Lung (tissue), 12 donors: ENCODE measurements around the gene GSDME. TPM values are rescaled to one million over a fixed set of nuclear protein-coding genes. Genes with fewer than 3 reads are reported as not detected.

Source experiments
- ATAC-seq: fragments of 200-7000 bp; cut with Tn5 transposase; one replicate; pipeline ENCODE4 v1.9.1; 2020; ENCODE audit warnings: moderate number of reproducible peaks; ENCODE audit not compliant: insufficient read depth, low FRiP score
- DNase-seq, 3 donors: peaks; one replicate each; pipeline ENCODE4 v3.0.0-alpha.2; 2013 to 2017
- H3K27ac ChIP-seq, 2 donors: one replicate each; pipeline ENCODE4 v1.5.1; 2013; ENCODE audit warnings: mild to moderate bottlenecking in 2 of 2, moderate library complexity in 2 of 2, control low read depth in 1 of 2, inconsistent platforms in 1 of 2, low read depth in 1 of 2, low read length in 1 of 2
- H3K27me3 ChIP-seq, 3 donors: one replicate each; pipeline ENCODE4 v1.5.1; 2013; ENCODE audit warnings: low read length in 2 of 3; ENCODE audit not compliant: control insufficient read depth in 3 of 3, insufficient read depth in 3 of 3
- H3K36me3 ChIP-seq, 4 donors: one replicate each; pipeline ENCODE4 v1.5.1; 2013; ENCODE audit warnings: low read length in 4 of 4, mild to moderate bottlenecking in 1 of 4, moderate library complexity in 1 of 4; ENCODE audit not compliant: control insufficient read depth in 4 of 4, insufficient read depth in 4 of 4
- H3K4me1 ChIP-seq, 5 donors: one replicate each; pipeline ENCODE4 v1.5.1; 2013; ENCODE audit warnings: low read length in 5 of 5, mild to moderate bottlenecking in 2 of 5, moderate library complexity in 1 of 5; ENCODE audit not compliant: control insufficient read depth in 5 of 5, insufficient read depth in 5 of 5
- H3K4me3 ChIP-seq: one replicate; pipeline ENCODE4 v1.5.1; 2013; ENCODE audit warnings: mild to moderate bottlenecking, control low read depth, moderate library complexity
- H3K9ac ChIP-seq, 2 donors: one replicate each; pipeline ENCODE4 v1.5.1; 2013; ENCODE audit warnings: low read length in 2 of 2, control low read depth in 1 of 2; ENCODE audit not compliant: insufficient read depth in 1 of 2
- H3K9me3 ChIP-seq, 4 donors: one replicate each; pipeline ENCODE4 v1.5.1; 2013; ENCODE audit warnings: low read length in 3 of 4, mild to moderate bottlenecking in 1 of 4, moderate library complexity in 1 of 4; ENCODE audit not compliant: control insufficient read depth in 4 of 4, insufficient read depth in 3 of 4
- WGBS, 2 donors: extraction: QIAGEN DNeasy Blood & Tissue Kit; methylation state at CpG; one replicate each; pipeline ENCODE4 v1.1.7; 2013; 5-methylcytosine and 5-hydroxymethylcytosine counted together
- polyA plus RNA-seq, 2 donors: library from polyadenylated mRNA; stranded (reverse); fragments of 200-250 nt; gene quantifications; one replicate each; pipeline ENCODE4 v1.2.1, GENCODE V29; 2013
- total RNA-seq, 2 donors: library from RNA; depleted of rRNA in 1 of 2; stranded (reverse); fragments of >200 nt in 1 of 2; gene quantifications; one replicate each; pipeline ENCODE4 v1.2.1, GENCODE V29; 2014 to 2021
- TF ChIP-seq, protein P1 (sequence below): IDR thresholded peaks from 2 replicates; pipeline ENCODE4 v1.5.1; 2012; ENCODE audit warnings: mild to moderate bottlenecking; ENCODE audit errors: control extremely low read depth, extremely low read depth
- donor health status: control.
- donor health status: control.
- donor health status: Bipolar disorder and iron deficiency.
- donor health status: healthy.
- donor health status: DM: yes; HTN: yes; CAD: no.

Gene GSDME
- total and polyA plus RNA-seq, 4 donors = 3.0 to 16.6 (median 11.4) TPM

DNA sequence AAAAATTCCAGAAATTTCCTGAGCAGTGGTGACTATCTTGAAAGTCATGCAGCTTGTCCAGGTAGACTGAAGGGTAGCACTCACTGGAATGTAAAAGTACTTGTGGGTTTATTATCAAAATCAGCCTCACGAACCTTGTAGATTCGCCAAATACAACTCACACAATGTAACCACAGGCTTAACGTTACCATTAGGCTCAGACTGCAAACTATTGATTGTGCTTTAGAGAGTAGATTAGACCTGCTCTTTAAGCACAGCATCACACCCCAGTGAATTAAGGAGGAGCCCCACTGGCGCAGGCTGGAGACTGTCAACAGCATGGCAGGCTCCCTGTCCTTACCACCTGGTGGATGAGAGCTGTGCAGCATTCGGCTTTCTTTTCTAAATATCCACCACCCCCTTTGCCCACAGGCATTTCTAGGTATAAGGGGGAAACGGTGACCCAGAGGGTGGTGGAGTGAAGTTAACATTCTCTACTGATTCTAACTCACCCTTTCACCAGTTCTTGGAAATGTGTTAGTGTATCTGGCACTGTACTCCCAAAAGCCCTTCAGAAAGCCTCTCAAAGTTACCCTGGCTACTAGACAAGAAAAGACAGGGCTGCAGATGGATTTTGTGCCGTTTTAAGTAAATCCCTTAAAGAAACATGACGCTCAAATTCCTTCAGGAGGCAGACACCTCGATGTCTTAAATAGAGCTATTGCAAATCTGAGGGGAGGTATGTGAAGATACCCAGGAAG is 56.6 kb downstream of the GSDME start:
- Histone ChIP-seq H3K27me3 (no peaks in the 10 kb centered on the region), H3K4me1 (peaks cover 0 to 10% (median 6%) of the 10 kb centered on the region in 5 donors), H3K27ac (no peak overlapping the region), H3K36me3 (no peaks in the 10 kb centered on the region), H3K4me3 (no peak overlapping the region), H3K9me3 (no peaks in the 10 kb centered on the region), H3K9ac (no peak overlapping the region)
- WGBS, 2 donors = 63 to 82% methylated on average over 9 of the region's 9 CpGs
- TF ChIP-seq, protein P1, sequence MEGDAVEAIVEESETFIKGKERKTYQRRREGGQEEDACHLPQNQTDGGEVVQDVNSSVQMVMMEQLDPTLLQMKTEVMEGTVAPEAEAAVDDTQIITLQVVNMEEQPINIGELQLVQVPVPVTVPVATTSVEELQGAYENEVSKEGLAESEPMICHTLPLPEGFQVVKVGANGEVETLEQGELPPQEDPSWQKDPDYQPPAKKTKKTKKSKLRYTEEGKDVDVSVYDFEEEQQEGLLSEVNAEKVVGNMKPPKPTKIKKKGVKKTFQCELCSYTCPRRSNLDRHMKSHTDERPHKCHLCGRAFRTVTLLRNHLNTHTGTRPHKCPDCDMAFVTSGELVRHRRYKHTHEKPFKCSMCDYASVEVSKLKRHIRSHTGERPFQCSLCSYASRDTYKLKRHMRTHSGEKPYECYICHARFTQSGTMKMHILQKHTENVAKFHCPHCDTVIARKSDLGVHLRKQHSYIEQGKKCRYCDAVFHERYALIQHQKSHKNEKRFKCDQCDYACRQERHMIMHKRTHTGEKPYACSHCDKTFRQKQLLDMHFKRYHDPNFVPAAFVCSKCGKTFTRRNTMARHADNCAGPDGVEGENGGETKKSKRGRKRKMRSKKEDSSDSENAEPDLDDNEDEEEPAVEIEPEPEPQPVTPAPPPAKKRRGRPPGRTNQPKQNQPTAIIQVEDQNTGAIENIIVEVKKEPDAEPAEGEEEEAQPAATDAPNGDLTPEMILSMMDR = no peak
- ATAC-seq = no peak
- peak in 2 of 3 donors; percentile 18 to 61 for DNase-seq

DNA sequence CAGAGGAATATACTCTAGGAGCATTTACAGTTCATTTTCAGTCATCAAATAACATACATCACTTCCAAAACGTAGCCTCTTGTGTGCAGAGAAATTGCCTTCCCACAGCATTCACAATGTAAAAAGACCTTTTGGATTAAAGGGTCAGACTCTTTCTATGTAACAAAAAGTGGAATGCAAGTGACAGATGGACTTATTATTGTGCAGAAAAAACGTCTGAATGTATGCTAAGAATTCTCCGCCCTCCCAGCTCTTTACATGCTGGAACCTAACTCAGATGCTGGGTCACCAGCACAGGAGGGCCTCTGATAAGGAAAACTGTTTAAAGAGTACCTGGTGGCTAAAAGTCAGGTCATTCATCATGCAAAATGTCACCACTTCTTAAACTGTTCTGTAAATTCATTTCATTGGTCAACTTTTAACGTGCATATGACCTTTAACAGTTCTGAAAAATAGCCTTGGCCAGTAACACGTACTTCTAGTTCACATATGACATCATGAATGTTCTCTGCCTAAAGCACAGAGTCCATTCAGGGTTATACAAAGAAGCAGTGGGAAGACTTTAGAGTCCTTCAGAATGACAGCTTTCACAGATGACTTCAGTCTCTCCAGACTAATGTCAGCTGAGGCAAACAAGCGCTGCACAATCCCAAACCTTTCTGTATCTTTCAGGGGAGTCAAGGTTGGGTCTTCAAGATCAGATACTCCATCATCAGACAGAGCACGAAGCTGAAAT is 58.6 kb downstream of the GSDME start:
- Histone ChIP-seq H3K4me3 (no peak overlapping the region), H3K36me3 (no peaks in the 10 kb centered on the region), H3K27me3 (no peaks in the 10 kb centered on the region), H3K9me3 (no peaks in the 10 kb centered on the region), H3K27ac (no peak overlapping the region), H3K4me1 (peaks cover 0 to 10% (median 6%) of the 10 kb centered on the region in 5 donors), H3K9ac (no peak overlapping the region)
- ATAC-seq (no peak), DNase-seq (no peak)
- WGBS, 2 donors = 83 to 91% methylated on average over 7 of the region's 7 CpGs
- TF ChIP-seq, protein P1 = no peak

DNA sequence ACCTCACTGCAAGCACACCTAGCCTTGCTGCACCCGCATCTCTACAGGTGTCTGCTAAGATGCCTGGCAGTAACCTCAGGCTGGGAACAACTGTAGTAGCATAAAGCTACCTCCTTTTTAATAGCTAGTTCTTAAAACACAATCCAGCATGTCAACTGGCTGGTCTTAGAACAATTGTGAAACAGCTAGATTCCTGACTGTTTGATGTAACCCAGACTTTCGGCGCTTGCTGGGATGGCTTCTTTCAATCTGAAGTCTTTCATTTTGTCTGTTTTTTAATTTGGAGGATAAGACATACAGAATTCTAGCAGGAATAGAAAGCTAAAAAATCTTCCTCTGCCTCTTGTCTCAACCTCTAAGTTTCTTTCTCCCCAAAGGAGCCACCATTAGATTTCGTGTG is 59.8 kb downstream of the GSDME start:
- Histone ChIP-seq H3K36me3 (no peaks in the 10 kb centered on the region), H3K4me3 (no peak overlapping the region), H3K4me1 (peaks cover 0 to 10% (median 6%) of the 10 kb centered on the region in 5 donors), H3K9ac (no peak overlapping the region), H3K27ac (no peak overlapping the region), H3K9me3 (no peaks in the 10 kb centered on the region), H3K27me3 (no peaks in the 10 kb centered on the region)
- TF ChIP-seq, protein P1 = no peak
- DNase-seq (no peak), ATAC-seq (no peak)
- 89 to 96% methylated on average over 4 of the region's 4 CpGs for WGBS, 2 donors
